Esophagus (tissue), 2 donors: ENCODE results near the gene LRRC74A. TPM values are rescaled to one million over a fixed set of nuclear protein-coding genes. Genes with fewer than 3 reads are reported as not detected.

Source experiments
- H3K27ac ChIP-seq, 2 donors: one replicate each; pipeline ENCODE4 v1.5.1; 2013; ENCODE audit warnings: low read depth in 2 of 2, mild to moderate bottlenecking in 2 of 2, inconsistent platforms in 1 of 2, low read length in 1 of 2, moderate library complexity in 1 of 2
- H3K27me3 ChIP-seq, 2 donors: one replicate each; pipeline ENCODE4 v1.6.1; 2013; ENCODE audit warnings: low read length in 2 of 2, control low read depth in 1 of 2, mild to moderate bottlenecking in 1 of 2; ENCODE audit not compliant: insufficient read depth in 2 of 2, control insufficient read depth in 1 of 2
- H3K36me3 ChIP-seq, 2 donors: one replicate each; pipeline ENCODE4 v1.6.1; 2013; ENCODE audit warnings: low read length in 1 of 2; ENCODE audit not compliant: control insufficient read depth in 2 of 2, insufficient read depth in 2 of 2
- H3K4me1 ChIP-seq, 2 donors: one replicate each; pipeline ENCODE4 v1.6.1; 2013; ENCODE audit warnings: low read length in 1 of 2; ENCODE audit not compliant: control insufficient read depth in 2 of 2, insufficient read depth in 2 of 2
- H3K4me3 ChIP-seq, 2 donors: one replicate each; pipeline ENCODE4 v1.5.1; 2013; ENCODE audit warnings: low read length in 2 of 2, mild to moderate bottlenecking in 2 of 2, low read depth in 1 of 2, moderate library complexity in 1 of 2
- H3K9me3 ChIP-seq, 2 donors: one replicate each; pipeline ENCODE4 v1.6.1; 2013; ENCODE audit warnings: mild to moderate bottlenecking in 2 of 2, low read depth in 1 of 2, low read length in 1 of 2, moderate library complexity in 1 of 2; ENCODE audit not compliant: control insufficient read depth in 2 of 2, insufficient read depth in 1 of 2
- WGBS, 2 donors: extraction: QIAGEN DNeasy Blood & Tissue Kit; methylation state at CpG; one replicate each; pipeline ENCODE4 v1.1.7; 2013; 5-methylcytosine and 5-hydroxymethylcytosine counted together
- polyA plus RNA-seq, 2 donors: library from polyadenylated mRNA; stranded (reverse); fragments of 200-250 nt; gene quantifications; one replicate each; pipeline ENCODE4 v1.2.3, GENCODE V29; 2013
- donor health status: healthy with polysubstance abuse.
- donor health status: Bipolar disorder and iron deficiency.

Gene LRRC74A
- polyA plus RNA-seq, 2 donors, result not detected

GRCh38 chr14:76837524-76837923 lies 11.3 kb downstream of the LRRC74A start:
- Histone ChIP-seq H3K4me3 (no peak overlapping the region), H3K4me1 (no peaks in the 10 kb centered on the region), H3K9me3 (no peaks in the 10 kb centered on the region), H3K27me3 (no peaks in the 10 kb centered on the region), H3K36me3 (no peaks in the 10 kb centered on the region), H3K27ac (no peak overlapping the region)
- 44 to 52% methylated on average over 5 of the region's 5 CpGs for WGBS, 2 donors

GRCh38 chr14:76842414-76842813 lies 16.2 kb downstream of the LRRC74A start:
- Histone ChIP-seq H3K36me3 (no peaks in the 10 kb centered on the region), H3K27ac (no peak overlapping the region), H3K9me3 (no peaks in the 10 kb centered on the region), H3K4me1 (no peaks in the 10 kb centered on the region), H3K27me3 (no peaks in the 10 kb centered on the region), H3K4me3 (no peak overlapping the region)

- Histone ChIP-seq H3K4me3 (no peak overlapping the region), H3K4me1 (no peaks in the 10 kb centered on the region), H3K27me3 (no peaks in the 10 kb centered on the region), H3K27ac (no peak overlapping the region), H3K9me3 (no peaks in the 10 kb centered on the region), H3K36me3 (no peaks in the 10 kb centered on the region)
- WGBS, 2 donors, result 52 to 62% methylated on average over 9 of the region's 9 CpGs
Measured at GRCh38 chr14:76844223-76844622, 18.0 kb downstream of the LRRC74A start.

- 84 to 85% methylated on average over 7 of the region's 7 CpGs for WGBS, 2 donors
- no peaks in the 10 kb centered on the region for H3K4me1 ChIP-seq
- no peaks in the 10 kb centered on the region for H3K9me3 ChIP-seq
- H3K27me3 ChIP-seq, result no peaks in the 10 kb centered on the region
- no peak overlapping the region for H3K4me3 ChIP-seq
- H3K27ac ChIP-seq, result no peak overlapping the region
- H3K36me3 ChIP-seq, result no peaks in the 10 kb centered on the region
Measured at GRCh38 chr14:76846331-76847047, 20.3 kb downstream of the LRRC74A start.

GRCh38 chr14:76848879-76849278 lies 22.7 kb downstream of the LRRC74A start:
- Histone ChIP-seq H3K4me1 (no peaks in the 10 kb centered on the region), H3K4me3 (no peak overlapping the region), H3K9me3 (no peaks in the 10 kb centered on the region), H3K36me3 (no peaks in the 10 kb centered on the region), H3K27me3 (no peaks in the 10 kb centered on the region), H3K27ac (no peak overlapping the region)
- 61 to 70% methylated on average over 6 of the region's 6 CpGs for WGBS, 2 donors

- Histone ChIP-seq H3K36me3 (no peaks in the 10 kb centered on the region), H3K27ac (no peak overlapping the region), H3K9me3 (no peaks in the 10 kb centered on the region), H3K27me3 (no peaks in the 10 kb centered on the region), H3K4me3 (no peak overlapping the region), H3K4me1 (no peaks in the 10 kb centered on the region)
- WGBS, 2 donors, result 99 to 100% methylated on average over 2 of the region's 2 CpGs
Measured at GRCh38 chr14:76855066-76855465, 28.9 kb downstream of the LRRC74A start.

- H3K27ac ChIP-seq, result no peak overlapping the region
- H3K27me3 ChIP-seq, result no peaks in the 10 kb centered on the region
- WGBS, 2 donors, result 71 to 89% methylated on average over 1 of the region's 1 CpG
- no peaks in the 10 kb centered on the region for H3K4me1 ChIP-seq
- H3K36me3 ChIP-seq, result no peaks in the 10 kb centered on the region
- no peaks in the 10 kb centered on the region for H3K9me3 ChIP-seq
- no peak overlapping the region for H3K4me3 ChIP-seq
Measured at GRCh38 chr14:76856769-76857168, 30.6 kb downstream of the LRRC74A start.

GRCh38 chr14:76861574-76862255 lies 35.5 kb downstream of the LRRC74A start:
- Histone ChIP-seq H3K27me3 (no peaks in the 10 kb centered on the region), H3K36me3 (no peaks in the 10 kb centered on the region), H3K27ac (no peak overlapping the region), H3K4me1 (no peaks in the 10 kb centered on the region), H3K9me3 (no peaks in the 10 kb centered on the region), H3K4me3 (no peak overlapping the region)
- WGBS, 2 donors, result 63 to 69% methylated on average over 10 of the region's 10 CpGs

- 81 to 82% methylated on average over 10 of the region's 10 CpGs for WGBS, 2 donors
- H3K4me3 ChIP-seq, result no peak overlapping the region
- no peaks in the 10 kb centered on the region for H3K27me3 ChIP-seq
- no peaks in the 10 kb centered on the region for H3K9me3 ChIP-seq
- H3K36me3 ChIP-seq, result no peaks in the 10 kb centered on the region
- no peak overlapping the region for H3K27ac ChIP-seq
- H3K4me1 ChIP-seq, result peaks cover 0 to 3% of the 10 kb centered on the region in 2 donors
Measured at GRCh38 chr14:76862546-76863282, 36.5 kb downstream of the LRRC74A start.
